Measurements from ENCODE around the gene FZD10.

The FZD10 gene

GRCh38 chr12:130138478-130138877 lies 23.8 kb upstream of the FZD10 start:
- no peak for DNase-seq (ENCODE audit: low read depth)
- TF ChIP-seq CTCF (conservative IDR thresholded peaks at IDR 0.05; ENCODE audit: control insufficient read depth, insufficient read depth, low read depth, low read length): no peak
- H3K4me3 ChIP-seq (ENCODE audit: control insufficient read depth, low read depth, low read length): no peak overlapping the region

GRCh38 chr12:130139567-130140421 lies 22.5 kb upstream of the FZD10 start:
- no peak for TF ChIP-seq CTCF (conservative IDR thresholded peaks at IDR 0.05; ENCODE audit: control insufficient read depth, insufficient read depth, low read depth, low read length)
- no peak overlapping the region for H3K4me3 ChIP-seq (ENCODE audit: control insufficient read depth, low read depth, low read length)
- no peak for DNase-seq (ENCODE audit: low read depth)

- H3K4me3 ChIP-seq (ENCODE audit: control insufficient read depth, low read depth, low read length): no peak overlapping the region
- no peak for TF ChIP-seq CTCF (conservative IDR thresholded peaks at IDR 0.05; ENCODE audit: control insufficient read depth, insufficient read depth, low read depth, low read length)
- DNase-seq (ENCODE audit: low read depth): no peak
Measured at GRCh38 chr12:130141105-130141504, 21.2 kb upstream of the FZD10 start.

- H3K4me3 ChIP-seq (ENCODE audit: control insufficient read depth, low read depth, low read length): no peak overlapping the region
- DNase-seq (ENCODE audit: low read depth): no peak
- TF ChIP-seq CTCF (conservative IDR thresholded peaks at IDR 0.05; ENCODE audit: control insufficient read depth, insufficient read depth, low read depth, low read length): no peak
Measured at GRCh38 chr12:130141901-130142683, 20.2 kb upstream of the FZD10 start.

- H3K4me3 ChIP-seq (ENCODE audit: control insufficient read depth, low read depth, low read length): no peak overlapping the region
- TF ChIP-seq CTCF (conservative IDR thresholded peaks at IDR 0.05; ENCODE audit: control insufficient read depth, insufficient read depth, low read depth, low read length): no peak
- no peak for DNase-seq (ENCODE audit: low read depth)
Measured at GRCh38 chr12:130142736-130143135, 19.5 kb upstream of the FZD10 start.

GRCh38 chr12:130143136-130143535 lies 19.1 kb upstream of the FZD10 start:
- DNase-seq (ENCODE audit: low read depth): no peak
- TF ChIP-seq CTCF (conservative IDR thresholded peaks at IDR 0.05; ENCODE audit: control insufficient read depth, insufficient read depth, low read depth, low read length): no peak
- no peak overlapping the region for H3K4me3 ChIP-seq (ENCODE audit: control insufficient read depth, low read depth, low read length)

All from fibroblast of mammary gland (primary cell).